HG03103 (cell line): ENCODE results near the gene SIX5.

Experiments used
- ATAC-seq: cut with Tn5 transposase; IDR thresholded peaks from one replicate; pipeline ENCODE4 v1.9.1; 2021; ENCODE audit warnings: low read depth; ENCODE audit not compliant: unreplicated experiment

The SIX5 gene

DNA sequence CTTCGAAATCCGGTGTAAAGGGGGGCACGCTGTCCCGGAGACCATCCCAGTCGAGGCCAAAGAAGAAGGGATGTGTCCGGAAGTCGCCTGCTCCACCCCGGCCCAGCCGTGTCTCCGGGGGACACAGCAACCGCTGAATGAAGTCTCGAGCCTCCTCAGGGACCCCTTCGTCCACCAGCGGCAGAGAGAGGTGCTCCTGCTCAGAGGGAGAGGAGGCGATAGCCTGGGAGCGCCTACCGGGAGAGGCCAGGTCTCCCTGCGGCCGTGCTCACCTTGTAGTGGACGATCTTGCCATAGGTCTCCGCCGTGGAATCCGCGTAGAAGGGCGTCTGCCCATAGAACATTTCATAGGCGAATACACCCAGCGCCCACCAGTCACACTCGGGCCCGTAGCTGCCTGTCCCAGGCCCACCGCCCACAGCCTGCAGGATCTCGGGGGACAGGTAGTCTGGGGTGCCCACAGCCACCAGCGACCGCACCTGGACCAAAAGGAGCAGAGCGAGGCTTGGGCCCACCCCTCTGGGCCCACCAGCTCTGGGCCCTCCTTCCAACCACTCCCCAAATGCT, 8.4 kb upstream of the SIX5 start:
- no peak for ATAC-seq

DNA sequence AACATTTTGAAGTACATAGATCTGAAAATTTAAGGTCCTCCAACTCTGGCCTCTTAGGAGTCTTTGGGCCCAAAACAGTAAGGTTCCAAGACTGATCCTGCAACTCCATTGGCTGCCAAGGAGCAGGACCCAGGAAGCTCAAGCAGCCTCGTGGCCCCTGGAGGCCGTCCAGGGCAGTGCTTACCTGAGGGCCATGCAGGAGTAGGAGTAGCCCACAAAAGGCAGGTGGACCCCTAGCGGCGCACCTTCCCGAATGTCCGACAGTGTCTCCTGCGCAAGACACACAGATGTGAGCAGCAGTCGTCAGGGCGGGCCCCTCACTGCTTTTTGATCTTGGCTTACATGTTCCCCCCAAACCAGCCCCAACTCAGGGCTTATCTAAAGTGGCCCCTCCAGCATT, 5.7 kb upstream of the SIX5 start:
- no peak for ATAC-seq

DNA sequence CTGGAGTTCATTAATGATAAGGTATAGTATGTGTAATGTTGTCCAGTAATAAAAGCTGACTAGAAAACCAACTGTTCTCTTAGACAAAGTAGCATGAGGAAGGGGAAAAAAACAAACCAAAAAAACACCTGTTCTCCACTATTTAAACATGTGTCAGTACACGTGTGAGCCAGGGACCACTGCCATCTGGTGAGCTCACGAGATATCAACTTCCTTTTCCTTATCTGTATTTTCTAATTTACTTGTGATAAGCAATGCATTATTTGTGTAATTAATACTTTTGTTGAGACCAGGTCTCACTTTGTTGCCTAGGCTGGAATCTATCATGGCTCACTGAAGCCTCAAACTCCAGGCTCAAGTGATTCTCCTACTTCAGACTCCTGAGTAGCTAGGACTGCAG, 4.3 kb upstream of the SIX5 start:
- no peak for ATAC-seq

DNA sequence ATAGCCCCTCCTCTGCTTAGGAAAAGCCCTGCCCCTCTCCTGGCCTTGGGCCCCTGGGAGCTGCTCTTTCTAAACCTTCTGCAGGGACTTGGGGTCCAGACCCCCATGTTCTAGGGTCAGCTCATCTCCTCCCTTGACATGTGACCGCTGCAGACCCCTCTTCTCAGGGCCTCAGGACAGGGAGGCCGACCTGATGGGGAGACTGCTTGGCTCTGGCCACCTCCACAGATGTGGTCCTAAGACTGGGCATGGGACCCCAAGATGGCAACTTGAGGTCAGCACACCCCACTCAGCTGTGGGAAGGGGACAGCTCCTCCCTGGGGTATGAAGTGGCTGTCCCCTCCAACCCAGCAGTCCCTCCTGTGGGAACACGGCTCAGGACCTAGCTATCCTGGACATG, 3.9 kb upstream of the SIX5 start:
- no peak for ATAC-seq

DNA sequence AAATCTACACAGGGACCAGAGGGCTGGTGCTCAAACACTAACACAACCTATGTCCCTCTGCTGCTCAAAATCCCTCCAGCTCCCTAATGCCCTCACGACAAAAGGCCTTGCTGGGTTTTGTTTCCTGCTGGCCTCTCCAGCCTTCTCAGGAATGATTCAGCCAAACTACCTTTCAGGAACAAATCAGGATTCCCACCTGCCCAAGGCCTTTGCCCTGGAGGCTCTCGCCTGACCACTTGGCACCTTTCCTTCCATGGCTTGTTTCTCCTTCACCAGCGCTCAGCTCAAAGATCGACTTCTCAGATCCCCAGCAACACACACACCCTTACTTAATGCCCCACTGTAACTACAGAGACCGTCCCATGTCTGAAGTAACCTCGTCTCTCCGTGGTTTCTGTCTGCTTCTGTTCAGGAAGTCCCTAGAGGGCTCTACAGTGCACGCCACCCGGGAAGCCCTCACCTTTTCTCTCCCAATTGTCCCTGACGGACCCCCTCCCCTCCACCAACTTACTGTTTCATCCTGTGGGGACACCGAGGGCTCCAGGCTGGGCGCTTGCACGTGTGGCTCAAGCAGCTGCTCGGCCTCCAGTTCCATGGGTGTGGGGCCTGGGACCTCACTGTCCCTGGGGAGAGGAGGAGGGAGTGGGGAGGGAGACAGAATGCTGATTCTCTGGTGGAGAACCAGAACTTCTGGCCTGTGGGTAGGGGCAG, 3.2 kb upstream of the SIX5 start:
- no peak for ATAC-seq

DNA sequence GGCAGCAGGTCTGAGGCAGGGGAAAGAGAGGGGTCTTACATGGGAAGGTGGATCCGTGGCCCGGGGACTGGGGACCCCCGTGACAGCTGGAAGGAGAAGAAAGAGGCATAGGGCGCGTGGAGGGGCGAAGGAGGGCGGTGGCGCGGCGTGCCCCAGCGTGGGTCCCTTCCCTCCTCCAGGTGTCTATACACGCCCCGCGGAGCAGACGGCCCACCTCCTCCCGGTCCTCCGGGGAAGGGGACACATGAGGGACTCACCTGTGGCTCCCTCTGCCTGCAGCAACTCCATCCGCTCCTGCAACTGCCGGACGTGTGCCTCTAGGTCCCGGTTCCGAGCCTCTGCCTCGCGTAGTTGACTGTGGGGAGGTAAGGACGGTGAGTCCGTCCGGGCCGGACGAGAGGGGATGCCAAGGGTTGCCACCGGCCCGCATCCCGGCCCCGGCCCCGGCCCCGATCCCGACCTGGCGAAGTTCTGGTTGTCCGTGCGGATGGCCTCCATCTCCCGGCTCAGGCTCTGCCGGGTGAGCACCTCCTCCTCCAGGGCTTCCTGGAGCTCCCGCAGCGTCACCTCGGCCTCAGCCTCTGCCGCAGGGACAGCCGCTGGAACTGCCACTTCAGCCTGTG, 2.4 kb upstream of the SIX5 start:
- no peak for ATAC-seq

DNA sequence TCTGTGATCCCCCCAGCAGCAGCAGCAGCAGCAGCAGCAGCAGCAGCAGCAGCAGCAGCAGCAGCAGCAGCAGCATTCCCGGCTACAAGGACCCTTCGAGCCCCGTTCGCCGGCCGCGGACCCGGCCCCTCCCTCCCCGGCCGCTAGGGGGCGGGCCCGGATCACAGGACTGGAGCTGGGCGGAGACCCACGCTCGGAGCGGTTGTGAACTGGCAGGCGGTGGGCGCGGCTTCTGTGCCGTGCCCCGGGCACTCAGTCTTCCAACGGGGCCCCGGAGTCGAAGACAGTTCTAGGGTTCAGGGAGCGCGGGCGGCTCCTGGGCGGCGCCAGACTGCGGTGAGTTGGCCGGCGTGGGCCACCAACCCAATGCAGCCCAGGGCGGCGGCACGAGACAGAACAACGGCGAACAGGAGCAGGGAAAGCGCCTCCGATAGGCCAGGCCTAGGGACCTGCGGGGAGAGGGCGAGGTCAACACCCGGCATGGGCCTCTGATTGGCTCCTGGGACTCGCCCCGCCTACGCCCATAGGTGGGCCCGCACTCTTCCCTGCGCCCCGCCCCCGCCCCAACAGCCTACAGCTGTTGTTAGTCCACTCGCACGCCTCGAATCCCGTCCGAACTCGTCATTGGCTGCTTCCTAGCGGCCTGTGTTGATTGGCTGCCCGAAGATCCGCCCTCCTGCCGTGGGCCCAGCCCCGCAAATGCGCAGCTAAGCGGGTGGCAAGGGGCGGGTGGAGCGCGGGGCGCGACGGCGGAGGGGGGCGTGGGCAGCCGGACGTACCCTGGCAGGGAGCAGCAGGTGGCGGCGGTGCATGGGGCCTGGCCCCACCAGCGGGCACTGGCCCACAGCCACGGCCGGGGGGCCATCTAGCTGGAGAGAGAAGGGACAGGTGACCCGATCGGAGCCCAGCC, 1.4 kb upstream of the SIX5 start:
- peak; percentile 41 for ATAC-seq

DNA sequence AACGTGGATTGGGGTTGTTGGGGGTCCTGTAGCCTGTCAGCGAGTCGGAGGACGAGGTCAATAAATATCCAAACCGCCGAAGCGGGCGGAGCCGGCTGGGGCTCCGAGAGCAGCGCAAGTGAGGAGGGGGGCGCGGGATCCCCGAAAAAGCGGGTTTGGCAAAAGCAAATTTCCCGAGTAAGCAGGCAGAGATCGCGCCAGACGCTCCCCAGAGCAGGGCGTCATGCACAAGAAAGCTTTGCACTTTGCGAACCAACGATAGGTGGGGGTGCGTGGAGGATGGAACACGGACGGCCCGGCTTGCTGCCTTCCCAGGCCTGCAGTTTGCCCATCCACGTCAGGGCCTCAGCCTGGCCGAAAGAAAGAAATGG, 754 bp upstream of the SIX5 start:
- no peak for ATAC-seq

DNA sequence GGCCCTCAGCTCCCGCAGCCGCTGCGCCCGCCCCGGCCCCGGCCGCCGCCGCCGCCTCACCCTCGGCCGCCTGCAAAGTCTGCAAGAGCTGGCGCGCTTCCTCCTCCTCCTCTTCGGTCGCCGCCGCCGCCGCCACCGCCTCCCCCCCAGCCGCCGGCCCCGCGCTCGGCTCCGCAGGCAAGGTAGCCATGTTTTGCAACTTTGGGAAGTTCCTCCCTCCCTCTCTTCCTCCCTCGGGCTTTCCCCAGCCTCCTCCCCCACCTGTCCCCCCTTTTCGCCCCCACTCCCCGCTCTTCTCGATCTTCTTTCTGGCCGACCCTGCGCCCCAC, 433 bp downstream of the SIX5 start:
- ATAC-seq, result no peak

DNA sequence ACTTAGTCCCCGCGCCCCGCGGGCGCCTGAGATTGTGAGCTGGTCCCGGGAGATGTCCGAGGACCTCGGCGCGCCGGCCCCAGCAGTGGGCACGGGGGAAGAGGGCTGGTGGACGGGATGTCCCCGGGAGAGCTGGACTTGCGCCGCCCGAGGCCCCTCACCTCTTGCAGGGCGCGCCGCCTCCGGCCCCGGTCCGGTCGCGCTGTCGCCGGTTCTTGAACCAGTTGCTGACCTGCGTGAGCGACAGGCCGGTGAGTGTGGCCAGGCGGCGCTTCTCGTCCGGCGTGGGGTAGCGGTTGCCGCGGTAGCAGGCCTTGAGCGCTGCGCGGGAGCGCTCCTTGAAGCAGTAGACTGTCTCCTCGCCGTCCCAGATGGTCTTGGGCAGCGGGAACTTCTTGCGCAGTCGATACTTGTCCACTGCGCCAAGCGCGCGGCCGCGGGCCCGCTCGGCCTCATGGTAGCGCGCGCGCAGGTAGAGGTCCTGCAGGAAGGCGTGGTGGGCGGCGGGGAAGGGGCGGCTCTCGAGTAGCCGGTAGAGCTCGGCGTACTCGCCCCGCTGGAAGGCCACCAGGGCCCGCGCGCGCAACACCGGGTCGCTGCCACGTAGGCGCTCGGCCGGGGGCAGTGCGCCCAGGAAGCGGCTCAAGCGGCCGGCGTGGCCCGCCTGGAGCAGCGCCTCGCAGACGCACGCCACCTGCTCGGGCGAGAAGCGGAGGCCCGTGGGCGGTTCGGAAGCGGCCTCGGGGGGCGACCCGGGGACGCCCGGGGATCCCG, 984 bp downstream of the SIX5 start:
- no peak for ATAC-seq

DNA sequence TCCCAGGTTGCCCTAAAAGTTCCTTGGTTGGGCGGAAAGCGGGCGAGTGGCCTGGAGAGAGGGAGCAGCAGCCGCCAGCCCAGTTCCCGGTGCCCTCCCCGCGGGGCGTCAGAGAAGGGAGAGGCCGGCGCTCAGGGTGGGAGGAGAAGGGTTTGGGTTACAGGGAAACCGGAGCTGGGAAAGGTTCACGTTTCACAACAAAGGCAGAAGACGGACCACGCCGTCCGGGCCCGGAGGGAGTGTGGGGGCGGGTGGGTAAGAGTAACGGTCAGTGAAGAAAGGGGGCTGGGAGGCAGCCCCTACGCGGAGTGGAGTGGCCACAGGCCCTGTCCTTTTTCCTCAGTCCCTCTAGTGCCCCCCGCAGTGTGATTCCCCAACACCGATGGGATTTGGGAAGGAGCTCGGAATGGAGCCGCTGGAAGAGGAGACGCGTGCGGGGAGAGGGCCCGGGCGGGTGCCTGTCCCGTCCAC, 1.6 kb downstream of the SIX5 start:
- ATAC-seq, result no peak

DNA sequence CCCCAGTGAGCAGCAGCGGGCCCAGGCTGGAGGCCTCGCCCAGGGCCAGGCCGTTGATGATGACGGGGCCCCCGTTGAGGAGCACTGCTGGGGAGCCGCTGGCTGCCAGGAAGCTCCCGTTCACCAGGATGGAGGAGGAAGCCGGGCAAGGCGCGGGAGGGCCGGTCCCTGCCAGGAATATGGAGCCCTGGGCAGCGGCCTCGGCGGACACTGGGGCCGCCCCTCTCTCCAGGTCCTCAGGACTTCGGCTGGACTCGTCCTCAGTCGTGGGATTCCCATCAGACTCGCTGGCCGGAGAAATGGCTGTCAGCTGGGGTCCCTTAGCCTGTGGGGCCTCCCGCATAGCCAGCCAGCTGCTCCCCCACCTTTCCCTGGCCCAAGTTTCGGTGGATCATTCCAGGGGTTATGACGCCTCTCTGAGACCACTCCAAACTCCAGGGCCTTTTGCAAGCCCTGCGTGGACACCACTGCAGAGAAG, 2.1 kb downstream of the SIX5 start:
- ATAC-seq, result no peak

DNA sequence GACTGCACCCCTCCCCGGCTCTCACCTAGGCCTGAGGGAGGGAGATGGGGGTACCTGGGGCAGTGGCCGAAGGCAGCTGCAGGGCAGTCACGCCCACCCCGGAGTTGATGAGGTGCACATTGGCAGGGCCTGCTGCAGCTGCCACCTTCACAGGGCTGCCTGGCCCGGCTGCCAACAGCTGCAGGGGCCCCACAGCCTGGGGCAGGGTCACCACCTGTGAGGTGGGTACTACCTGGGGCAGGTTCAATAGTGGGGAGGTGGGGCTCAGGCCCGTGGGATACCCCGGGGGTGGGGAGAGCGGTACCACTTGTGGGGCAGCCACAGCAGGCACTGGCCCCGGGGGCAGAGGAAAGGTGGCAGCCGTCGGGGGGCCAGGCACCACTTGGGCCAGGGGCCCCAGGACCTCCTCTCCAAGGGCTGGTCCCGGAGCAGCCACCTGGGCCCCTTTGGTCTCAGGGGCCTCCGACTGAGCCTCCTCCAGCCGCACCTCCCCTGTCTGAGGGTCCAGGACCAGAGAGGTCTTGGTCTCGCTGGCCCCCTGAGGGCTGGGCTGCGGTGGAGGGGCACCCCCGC, 2.7 kb downstream of the SIX5 start:
- no peak for ATAC-seq

DNA sequence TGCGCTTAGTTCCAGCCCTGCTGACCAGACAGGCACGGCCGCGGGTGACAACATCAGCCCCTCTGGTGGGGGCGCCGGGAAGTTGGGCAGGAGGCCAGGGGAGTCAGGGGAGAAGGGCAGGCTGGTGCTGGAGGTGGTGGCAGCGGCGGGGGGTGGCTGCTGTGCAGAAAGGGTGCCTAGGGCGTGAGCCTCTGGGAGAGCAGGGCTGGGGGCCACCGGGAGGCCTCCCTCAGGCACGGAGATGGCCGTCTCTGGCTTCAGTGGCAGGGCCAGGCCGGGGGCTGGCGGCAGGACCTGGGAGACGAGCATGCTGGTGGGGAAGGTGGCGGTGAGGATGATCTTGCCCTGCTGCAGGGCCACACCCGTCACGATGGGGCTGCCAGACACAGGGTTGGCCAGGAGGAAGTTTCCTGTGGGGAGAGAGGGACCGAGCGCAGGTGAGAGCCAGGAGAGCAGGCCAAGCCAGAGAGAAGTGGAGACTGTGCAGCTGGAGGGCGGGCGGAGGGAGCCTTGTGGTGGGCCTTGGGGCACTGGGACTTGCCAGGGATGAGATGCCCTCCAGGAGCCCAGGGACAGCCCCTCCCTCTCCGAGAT, 3.3 kb downstream of the SIX5 start:
- no peak for ATAC-seq

DNA sequence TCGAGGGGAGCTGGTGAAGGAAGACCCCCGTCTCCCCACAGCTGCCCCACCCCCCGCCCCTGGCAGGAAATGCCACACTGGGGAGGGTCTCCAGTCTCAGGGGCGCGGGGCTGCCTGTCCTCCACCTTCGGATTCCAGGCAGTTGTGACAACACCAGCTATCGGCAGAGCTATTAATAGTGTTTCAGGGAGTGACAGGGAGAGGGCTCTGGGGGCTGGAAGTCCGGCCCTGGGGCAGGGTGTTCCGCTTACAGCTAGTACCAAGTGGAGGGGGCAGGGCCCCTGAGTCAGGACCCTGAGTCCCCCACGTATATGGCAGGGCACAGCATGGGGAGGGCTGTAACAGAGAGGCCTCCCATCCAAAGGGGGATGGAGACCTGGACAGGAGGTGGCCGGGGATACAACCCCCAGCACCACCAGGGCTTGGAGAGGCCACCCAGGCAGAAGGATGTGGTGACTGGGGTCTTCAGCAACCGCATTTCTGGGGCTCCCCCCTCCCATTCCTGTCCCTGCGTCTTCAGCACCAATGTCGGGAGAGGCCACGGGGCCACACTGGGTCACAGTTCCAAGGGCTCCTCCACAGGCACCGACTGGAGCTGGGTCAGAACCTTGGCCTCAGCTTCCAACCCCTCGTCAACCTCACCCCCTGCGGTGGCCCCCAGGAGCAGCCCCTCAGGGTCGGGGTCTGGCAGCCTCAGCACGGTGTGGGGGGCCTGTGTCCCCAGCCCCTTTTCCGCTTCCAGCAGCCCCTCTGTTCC, 3.9 kb downstream of the SIX5 start:
- no peak for ATAC-seq

DNA sequence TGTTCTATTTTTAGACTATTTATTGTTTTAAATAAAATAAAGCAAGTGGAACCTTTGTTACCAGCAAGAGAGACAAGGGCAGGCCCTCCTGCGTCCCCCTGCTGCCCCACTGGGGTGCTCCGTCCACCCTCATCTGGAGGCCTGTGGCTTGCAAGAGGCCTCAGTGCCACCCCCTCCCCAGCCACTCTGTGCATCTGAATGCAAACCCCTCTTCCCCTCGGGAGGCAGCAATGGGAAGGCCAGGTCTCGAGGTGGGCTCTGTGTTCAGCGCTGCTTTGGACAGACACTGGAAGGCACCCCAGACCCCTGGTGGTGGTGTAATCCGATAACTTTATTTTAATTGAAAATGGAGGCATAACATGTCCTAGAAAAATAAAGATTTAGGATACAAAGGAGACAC, 4.6 kb downstream of the SIX5 start:
- ATAC-seq, result no peak

DNA sequence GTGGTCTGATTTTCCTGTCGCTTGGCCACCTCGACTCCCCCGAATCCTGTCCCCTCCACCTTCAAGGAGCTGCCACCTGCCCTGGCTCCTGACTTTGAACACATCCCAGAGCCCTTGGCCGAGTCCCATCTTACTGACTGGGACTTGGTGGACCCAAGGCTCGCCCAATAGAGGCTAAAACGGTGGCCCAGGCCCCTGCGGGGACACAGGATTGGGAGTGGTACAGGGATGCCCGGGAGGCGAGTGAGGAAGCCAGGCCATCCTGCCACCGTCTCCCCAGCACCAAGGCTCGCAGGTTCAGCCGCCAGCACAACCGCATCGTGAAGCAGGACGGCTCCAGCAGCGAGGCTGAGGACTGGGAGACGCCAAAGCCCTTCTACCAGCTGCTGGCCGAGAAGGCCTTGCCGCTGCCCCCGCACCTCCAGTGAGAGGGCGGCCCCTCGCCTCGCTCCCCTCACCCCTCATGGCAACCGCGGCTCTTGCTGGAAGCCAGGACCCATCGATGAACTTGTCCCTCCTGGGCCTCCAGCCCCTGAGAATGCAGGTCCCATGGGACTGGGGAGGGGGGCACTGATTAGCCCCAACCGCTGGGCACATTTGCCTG, 5.3 kb downstream of the SIX5 start:
- ATAC-seq, result no peak

DNA sequence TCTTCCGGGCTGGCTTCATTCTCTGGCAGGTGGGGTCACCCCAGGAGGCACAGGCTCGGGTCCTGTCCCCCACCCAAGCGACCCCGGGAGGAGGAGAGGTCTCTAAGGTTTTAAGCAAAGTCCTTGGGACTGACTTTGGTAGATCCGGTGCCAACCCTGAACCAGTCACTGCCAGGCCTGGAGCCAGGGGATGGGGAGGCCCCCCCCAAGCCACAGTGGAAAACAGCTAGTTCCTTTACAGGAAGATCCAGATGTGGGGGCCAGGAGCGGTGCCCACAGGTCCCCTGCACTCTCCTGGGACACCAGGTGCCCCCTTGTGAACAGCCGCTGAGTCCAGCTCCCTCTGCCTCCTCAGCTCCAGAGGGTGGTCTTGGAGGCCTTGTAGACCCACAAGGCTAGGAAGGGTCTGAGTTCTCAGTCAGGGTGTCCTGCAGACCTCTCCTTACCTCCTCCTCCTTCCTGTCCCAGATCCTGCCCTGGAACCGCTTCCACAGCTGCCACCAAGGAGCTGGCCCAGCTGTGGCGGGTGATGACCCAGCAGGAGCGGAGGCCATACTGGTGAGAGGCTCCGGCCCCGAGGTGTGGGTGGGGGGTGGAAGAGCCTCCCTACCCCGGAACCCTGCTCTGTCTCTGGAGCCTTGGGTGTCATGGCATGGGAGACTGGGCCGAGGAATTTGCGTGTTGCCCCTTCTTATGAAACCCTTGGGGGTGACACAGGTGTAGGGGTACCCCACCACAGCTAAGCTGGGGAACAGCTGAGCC, 6.0 kb downstream of the SIX5 start:
- no peak for ATAC-seq
